GM19035 (cell line): ENCODE results near the gene GRIK2.
A peak's percentile ranks its signal among the peaks of the same experiment; 100 is the strongest.

ENCODE experiments used
- ATAC-seq: cut with Tn5 transposase; IDR thresholded peaks from one replicate; pipeline ENCODE4 v1.9.1; 2021; ENCODE audit not compliant: unreplicated experiment

The GRIK2 gene

GRCh38 chr6:101537753-101538316, 144.3 kb downstream of the GRIK2 start:
- ATAC-seq: no peak

GRCh38 chr6:101539510-101540245, 146.2 kb downstream of the GRIK2 start:
- no peak for ATAC-seq

DNA sequence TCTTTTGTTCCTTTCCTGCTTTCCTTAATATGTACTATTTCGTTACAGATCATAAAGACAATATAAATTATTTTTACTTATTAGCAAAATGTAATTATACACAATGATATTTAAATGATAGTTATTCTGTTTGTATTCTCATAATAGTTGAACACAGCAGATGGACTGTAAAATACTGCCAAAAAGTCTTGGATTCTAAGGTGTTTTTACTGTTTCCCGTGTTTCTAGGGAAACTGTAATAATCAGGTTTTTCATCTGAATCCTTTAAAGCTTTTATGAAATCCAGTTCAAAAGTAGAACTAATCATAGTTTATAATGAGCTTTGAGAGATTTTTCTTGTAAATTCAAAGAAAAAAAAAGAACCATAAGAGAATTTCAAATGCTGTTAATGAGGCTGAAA, 148.4 kb downstream of the GRIK2 start:
- ATAC-seq: no peak

- ATAC-seq: no peak
These were observed 150.3 kb downstream of the GRIK2 start for GRCh38 chr6:101543796-101544195.

- ATAC-seq: no peak
These were observed 150.8 kb downstream of the GRIK2 start for GRCh38 chr6:101544286-101544685.

DNA sequence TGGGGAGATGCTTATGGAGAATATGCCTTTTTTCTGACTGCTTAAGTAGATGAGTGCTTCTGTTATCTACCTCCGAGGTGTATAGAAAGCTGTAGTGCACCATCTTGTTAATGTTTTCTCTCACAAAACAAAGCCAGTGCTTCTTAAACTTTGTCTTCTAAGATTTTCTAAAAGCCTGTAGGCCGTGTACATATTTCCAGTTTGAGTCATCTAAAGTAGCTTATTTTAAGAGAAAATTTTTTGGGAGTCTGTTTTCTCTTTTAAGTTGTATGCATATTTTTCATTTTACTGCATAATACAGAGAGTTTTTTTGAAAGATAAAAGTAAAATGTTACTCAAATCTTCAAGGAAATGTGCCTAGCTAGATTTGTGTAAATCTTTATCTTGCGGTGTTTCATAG, 151.7 kb downstream of the GRIK2 start:
- no peak for ATAC-seq

DNA sequence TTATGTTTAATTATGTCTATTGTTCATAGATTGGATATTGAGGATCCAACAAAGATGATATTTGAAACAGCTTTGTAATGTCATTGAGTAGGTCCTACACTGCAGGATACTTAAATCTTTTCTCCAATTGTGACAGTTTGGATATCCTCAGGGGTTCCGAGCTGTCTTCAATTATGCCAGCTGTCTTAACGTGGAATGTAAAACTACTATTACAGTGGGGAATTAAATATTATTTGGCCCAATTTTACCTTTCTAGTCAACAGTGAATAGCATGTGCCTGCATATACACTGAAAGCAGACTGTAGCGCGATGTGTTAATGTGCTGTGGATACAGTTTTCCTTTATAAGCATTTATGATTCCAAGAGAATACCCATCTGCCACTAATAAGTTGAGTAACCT, 156.9 kb downstream of the GRIK2 start:
- no peak for ATAC-seq

DNA sequence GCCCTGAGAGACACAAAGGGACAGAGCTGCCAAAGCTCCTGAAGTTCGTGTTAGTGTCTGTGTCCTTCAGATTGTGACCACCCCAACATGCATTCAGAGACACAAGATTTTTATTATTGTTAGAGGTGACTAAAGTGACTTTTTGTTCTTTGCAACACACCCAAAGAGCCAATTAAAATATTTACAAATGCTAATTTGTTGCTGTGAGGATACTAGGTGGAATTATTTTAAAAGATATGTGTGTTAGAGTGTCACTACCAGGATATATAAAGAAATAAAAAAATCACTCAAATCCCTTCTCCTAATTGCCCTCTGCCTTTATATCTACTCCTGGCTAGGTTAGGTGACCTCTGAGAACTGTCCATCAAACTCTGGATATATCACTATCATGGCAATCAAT, 160.7 kb downstream of the GRIK2 start:
- ATAC-seq: no peak

DNA sequence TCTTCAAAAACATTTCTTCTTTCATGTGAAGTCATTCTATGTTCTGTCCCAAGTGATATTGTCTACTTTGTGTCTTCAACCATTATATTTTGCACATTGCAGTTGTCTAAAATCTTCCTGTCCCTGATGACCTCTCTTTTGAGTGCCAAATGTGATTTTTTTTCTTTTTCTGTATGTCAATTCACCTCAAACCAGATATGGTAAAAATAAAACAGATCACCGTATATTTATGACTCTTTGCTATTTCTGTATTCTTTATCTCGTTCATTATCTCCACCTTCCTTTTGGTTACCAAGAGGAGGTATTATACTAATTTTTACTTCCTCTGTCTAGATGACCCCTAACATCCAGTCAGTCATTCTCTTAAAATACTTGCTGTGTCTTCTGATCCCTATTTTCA, 165.2 kb downstream of the GRIK2 start:
- ATAC-seq: no peak

DNA sequence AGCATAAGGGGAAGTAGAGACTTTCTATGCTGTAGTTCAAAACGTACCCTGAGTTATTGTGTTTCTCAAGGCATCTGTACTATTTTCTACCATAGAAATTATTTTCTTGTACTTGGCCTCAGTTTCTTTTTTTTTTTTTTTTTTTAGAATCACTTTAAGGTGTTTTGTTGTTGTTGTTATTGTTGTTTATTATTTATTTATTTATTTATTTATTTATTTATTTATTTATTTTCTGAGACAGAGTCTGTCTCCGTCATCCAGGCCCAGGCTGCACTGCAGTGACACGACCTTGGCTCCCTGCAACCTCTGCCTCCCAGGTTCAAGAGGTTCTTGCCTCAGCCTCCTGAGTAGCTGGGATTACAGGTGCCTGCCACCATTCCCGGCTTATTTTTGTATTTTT, 179.1 kb downstream of the GRIK2 start:
- ATAC-seq: no peak

- no peak for ATAC-seq
These were observed 183.6 kb downstream of the GRIK2 start for GRCh38 chr6:101577091-101577490.

GRCh38 chr6:101578306-101578705, 184.8 kb downstream of the GRIK2 start:
- ATAC-seq: no peak

DNA sequence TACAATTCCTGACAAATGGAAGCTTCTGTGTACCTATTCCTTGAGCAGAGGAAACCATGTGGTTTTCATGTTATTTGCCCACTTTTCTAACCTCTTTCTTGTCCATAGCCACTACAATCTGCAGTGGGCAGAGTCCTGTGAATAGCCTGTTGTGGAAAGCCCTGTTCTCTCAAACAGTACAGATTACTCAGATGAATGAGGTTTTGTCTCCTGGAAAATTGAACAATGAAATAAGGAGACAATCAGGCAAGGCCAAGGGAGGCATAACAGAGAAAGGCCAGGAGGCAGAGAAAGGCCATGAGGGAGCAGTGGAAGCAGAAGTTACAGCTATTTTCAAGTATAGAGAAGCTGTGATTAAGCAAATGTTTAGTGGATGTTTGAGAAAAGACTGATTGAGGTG, 189.3 kb downstream of the GRIK2 start:
- no peak for ATAC-seq

- ATAC-seq: no peak
These were observed 192.0 kb downstream of the GRIK2 start for GRCh38 chr6:101585501-101585900.

DNA sequence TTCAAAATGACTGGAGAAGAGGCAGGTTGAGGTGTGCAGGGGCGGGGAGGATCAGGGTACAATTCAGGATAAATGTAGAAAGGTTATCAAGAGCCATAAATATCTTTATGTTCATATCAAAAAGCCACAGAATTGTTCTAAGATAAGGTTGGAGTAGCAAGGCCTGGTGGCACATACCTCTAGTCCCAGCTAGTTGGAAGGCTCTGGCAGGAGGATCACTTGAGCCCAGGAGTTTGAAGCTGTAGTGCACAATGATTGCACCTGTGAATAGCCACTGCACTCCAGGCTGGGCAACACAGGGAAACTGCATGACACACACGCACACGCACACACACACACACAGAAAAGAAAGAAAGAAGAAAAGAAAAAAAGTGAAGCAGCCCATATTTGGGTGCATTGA, 194.8 kb downstream of the GRIK2 start:
- no peak for ATAC-seq

DNA sequence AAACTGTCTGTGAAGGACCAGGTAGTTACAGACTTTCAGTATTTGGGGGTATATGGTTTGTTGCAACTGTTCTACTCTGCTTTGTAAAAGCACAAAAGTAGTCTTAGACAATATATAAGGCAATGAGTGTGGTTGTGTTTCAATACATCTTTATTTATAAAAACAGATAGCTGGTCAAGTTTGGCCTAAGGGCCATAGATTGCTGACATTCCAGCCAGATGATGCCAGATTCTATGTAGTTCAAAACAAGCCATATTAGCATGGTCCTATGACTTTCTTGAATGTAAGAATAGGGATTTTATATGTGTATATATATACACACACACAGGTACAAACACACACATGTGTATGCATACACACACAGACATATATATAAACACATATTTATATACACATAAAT, 201.8 kb downstream of the GRIK2 start:
- no peak for ATAC-seq

- no peak for ATAC-seq
These were observed 204.2 kb downstream of the GRIK2 start for GRCh38 chr6:101597693-101598092.

GRCh38 chr6:101605426-101605825, 211.9 kb downstream of the GRIK2 start:
- ATAC-seq: no peak

GRCh38 chr6:101605874-101606273, 212.4 kb downstream of the GRIK2 start:
- ATAC-seq: peak; percentile 68

GRCh38 chr6:101607111-101607690, 213.7 kb downstream of the GRIK2 start:
- ATAC-seq: no peak

- ATAC-seq: no peak
These were observed 215.2 kb downstream of the GRIK2 start for GRCh38 chr6:101608703-101609102.

- no peak for ATAC-seq
These were observed 220.0 kb downstream of the GRIK2 start for GRCh38 chr6:101613556-101613955.

DNA sequence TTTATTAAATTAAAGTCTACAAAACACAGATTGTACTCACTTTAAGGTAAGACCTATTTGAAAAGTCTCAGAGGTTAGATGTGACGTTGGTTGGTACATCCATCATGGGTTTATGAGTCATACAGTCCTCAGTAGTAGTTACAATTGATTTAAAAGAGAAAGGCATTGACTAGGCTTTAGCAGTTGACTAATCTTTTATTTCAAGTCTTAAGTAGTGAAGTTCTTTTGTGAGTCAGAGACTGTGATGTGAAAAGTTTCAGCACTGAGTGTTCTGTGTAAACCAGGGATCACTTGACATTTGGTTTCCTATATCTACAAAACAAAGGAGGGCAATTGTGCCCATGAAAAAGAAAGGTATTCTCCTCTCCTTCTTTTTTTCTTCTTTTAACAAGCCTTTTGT, 221.3 kb downstream of the GRIK2 start:
- ATAC-seq: no peak
